Activated T-cell treated with anti-CD3 and anti-CD28 coated beads, Interleukin-2, amount 50 U/mL, for 72 hours (primary cell): ENCODE measurements around the gene ANKRD23. TPM values are rescaled to one million over a fixed set of nuclear protein-coding genes. Genes with fewer than 3 reads are reported as not detected.
A peak's percentile ranks its signal among the peaks of the same experiment; 100 is the strongest.

Experiments used
- ATAC-seq, 2 donors: fragments of 150-1000 bp; cut with Tn5 transposase; replicated peaks in 1 of 2; 2 replicates each; pipeline ENCODE4 v1.10.0; 2021; ENCODE audit warnings: moderate library complexity in 2 of 2, mild to moderate bottlenecking in 1 of 2
- DNase-seq, 2 donors: peaks; one replicate each; pipeline ENCODE4 v3.0.0; 2021 to 2022; ENCODE audit warnings: mixed read lengths in 1 of 2
- H3K27ac Mint-ChIP-seq: one replicate; pipeline ENCODE4 v1.8.0; 2022; ENCODE audit warnings: mild to moderate bottlenecking, moderate library complexity, mixed read lengths
- H3K27me3 Mint-ChIP-seq: one replicate; pipeline ENCODE4 v1.8.0; 2022; ENCODE audit warnings: low read depth, mixed read lengths
- H3K36me3 Mint-ChIP-seq, 2 donors: one replicate each; pipeline ENCODE4 v1.8.0; 2022; ENCODE audit warnings: mixed read lengths in 2 of 2, mild to moderate bottlenecking in 1 of 2; ENCODE audit not compliant: insufficient read depth in 2 of 2
- H3K4me1 Mint-ChIP-seq: one replicate; pipeline ENCODE4 v1.8.0; 2022; ENCODE audit warnings: low read depth, mixed read lengths
- H3K4me3 Mint-ChIP-seq, 2 donors: one replicate each; pipeline ENCODE4 v1.8.0; 2022; ENCODE audit warnings: mild to moderate bottlenecking in 2 of 2, mixed read lengths in 2 of 2, moderate library complexity in 2 of 2
- H3K9me3 Mint-ChIP-seq, 2 donors: one replicate each; pipeline ENCODE4 v1.8.0; 2022; ENCODE audit warnings: mixed read lengths in 2 of 2
- total RNA-seq, 2 donors: library from RNA; stranded (reverse); gene quantifications; one replicate each; pipeline ENCODE4 v1.2.3, GENCODE V29; 2022

The ANKRD23 gene
- total RNA-seq, 2 donors from 2014 or later: 4.4 to 5.7 TPM

- Mint-ChIP-seq H3K27me3 (no peaks in the 10 kb centered on the region), H3K4me3 (no peak overlapping the region), H3K27ac (no peak overlapping the region)
Observed at GRCh38 chr2:96882230-96882629, 38.4 kb upstream of the ANKRD23 start.

GRCh38 chr2:96881349-96882195, 37.8 kb upstream of the ANKRD23 start:
- ATAC-seq (no peak), DNase-seq (no peak)
- H3K27me3 Mint-ChIP-seq: no peaks in the 10 kb centered on the region
- no peaks in the 10 kb centered on the region for H3K4me1 Mint-ChIP-seq
- no peaks in the 10 kb centered on the region for H3K9me3 Mint-ChIP-seq
- no peak overlapping the region for H3K4me3 Mint-ChIP-seq
- H3K27ac Mint-ChIP-seq: no peak overlapping the region
- no peaks in the 10 kb centered on the region for H3K36me3 Mint-ChIP-seq

More at GRCh38 chr2:96882230-96882629, 38.4 kb upstream of the ANKRD23 start:
- no peaks in the 10 kb centered on the region for H3K9me3 Mint-ChIP-seq
- H3K36me3 Mint-ChIP-seq: no peaks in the 10 kb centered on the region
- no peaks in the 10 kb centered on the region for H3K4me1 Mint-ChIP-seq
- no peak for ATAC-seq
- no peak for DNase-seq

- DNase-seq: no peak
- ATAC-seq: no peak
Observed at GRCh38 chr2:96880891-96881273, 37.1 kb upstream of the ANKRD23 start.

GRCh38 chr2:96879545-96880040, 35.8 kb upstream of the ANKRD23 start:
- H3K36me3 Mint-ChIP-seq: no peaks in the 10 kb centered on the region
- H3K4me1 Mint-ChIP-seq: peaks cover 9% of the 10 kb centered on the region
- ATAC-seq (no peak), DNase-seq (no peak)
- H3K4me3 Mint-ChIP-seq: no peak overlapping the region
- H3K27me3 Mint-ChIP-seq: no peaks in the 10 kb centered on the region
- H3K27ac Mint-ChIP-seq: no peak overlapping the region
- H3K9me3 Mint-ChIP-seq: no peaks in the 10 kb centered on the region

More at GRCh38 chr2:96880891-96881273, 37.1 kb upstream of the ANKRD23 start:
- Mint-ChIP-seq H3K4me3 (no peak overlapping the region), H3K27me3 (no peaks in the 10 kb centered on the region), H3K4me1 (no peaks in the 10 kb centered on the region), H3K36me3 (no peaks in the 10 kb centered on the region), H3K9me3 (no peaks in the 10 kb centered on the region), H3K27ac (peak overlapping the region; percentile 54)

GRCh38 chr2:96878796-96879544, 35.1 kb upstream of the ANKRD23 start:
- Mint-ChIP-seq H3K4me1 (peaks cover 15% of the 10 kb centered on the region), H3K27ac (no peak overlapping the region)

GRCh38 chr2:96878171-96878570, 34.4 kb upstream of the ANKRD23 start:
- Mint-ChIP-seq H3K27me3 (no peaks in the 10 kb centered on the region), H3K4me1 (peaks cover 23% of the 10 kb centered on the region), H3K36me3 (no peaks in the 10 kb centered on the region), H3K4me3 (no peak overlapping the region), H3K9me3 (no peaks in the 10 kb centered on the region), H3K27ac (no peak overlapping the region)
- no peak for ATAC-seq
- no peak for DNase-seq

More at GRCh38 chr2:96878796-96879544, 35.1 kb upstream of the ANKRD23 start:
- no peak for ATAC-seq
- no peak overlapping the region for H3K4me3 Mint-ChIP-seq
- no peaks in the 10 kb centered on the region for H3K9me3 Mint-ChIP-seq
- DNase-seq: no peak
- no peaks in the 10 kb centered on the region for H3K36me3 Mint-ChIP-seq
- no peaks in the 10 kb centered on the region for H3K27me3 Mint-ChIP-seq

DNA sequence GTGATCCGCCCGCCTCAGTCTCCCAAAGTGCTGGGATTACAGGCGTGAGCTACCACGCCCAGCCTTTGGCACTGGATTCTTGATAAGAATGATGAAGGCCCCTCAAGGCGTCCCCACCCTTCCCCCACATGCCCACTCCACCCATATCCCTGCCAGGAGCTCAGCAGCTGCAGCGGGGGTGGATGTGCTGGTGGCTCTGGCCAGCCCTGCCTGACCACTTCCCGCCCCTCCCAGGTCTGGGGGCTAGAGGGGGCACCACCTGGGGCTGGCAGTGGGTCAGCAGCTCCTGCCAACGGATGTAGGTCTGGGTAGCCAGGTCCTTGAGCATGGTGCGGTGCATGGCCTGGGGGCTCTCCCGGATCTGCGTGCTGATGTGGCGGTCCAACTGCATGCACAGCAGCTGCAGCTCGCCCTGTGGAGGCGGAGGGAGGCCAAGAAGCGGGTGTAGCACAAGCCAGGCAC, 33.8 kb upstream of the ANKRD23 start:
- Mint-ChIP-seq H3K27ac (no peak overlapping the region), H3K9me3 (no peaks in the 10 kb centered on the region), H3K36me3 (no peaks in the 10 kb centered on the region), H3K27me3 (no peaks in the 10 kb centered on the region), H3K4me1 (peaks cover 28% of the 10 kb centered on the region), H3K4me3 (no peak overlapping the region)
- ATAC-seq: no peak
- DNase-seq: no peak

- no peak for ATAC-seq
- H3K27me3 Mint-ChIP-seq: no peaks in the 10 kb centered on the region
- H3K4me1 Mint-ChIP-seq: peaks cover 34% of the 10 kb centered on the region
- H3K27ac Mint-ChIP-seq: no peak overlapping the region
- H3K36me3 Mint-ChIP-seq: no peaks in the 10 kb centered on the region
- DNase-seq: no peak
- H3K9me3 Mint-ChIP-seq: no peaks in the 10 kb centered on the region
- no peak overlapping the region for H3K4me3 Mint-ChIP-seq
Observed at GRCh38 chr2:96877042-96877451, 33.2 kb upstream of the ANKRD23 start.

DNA sequence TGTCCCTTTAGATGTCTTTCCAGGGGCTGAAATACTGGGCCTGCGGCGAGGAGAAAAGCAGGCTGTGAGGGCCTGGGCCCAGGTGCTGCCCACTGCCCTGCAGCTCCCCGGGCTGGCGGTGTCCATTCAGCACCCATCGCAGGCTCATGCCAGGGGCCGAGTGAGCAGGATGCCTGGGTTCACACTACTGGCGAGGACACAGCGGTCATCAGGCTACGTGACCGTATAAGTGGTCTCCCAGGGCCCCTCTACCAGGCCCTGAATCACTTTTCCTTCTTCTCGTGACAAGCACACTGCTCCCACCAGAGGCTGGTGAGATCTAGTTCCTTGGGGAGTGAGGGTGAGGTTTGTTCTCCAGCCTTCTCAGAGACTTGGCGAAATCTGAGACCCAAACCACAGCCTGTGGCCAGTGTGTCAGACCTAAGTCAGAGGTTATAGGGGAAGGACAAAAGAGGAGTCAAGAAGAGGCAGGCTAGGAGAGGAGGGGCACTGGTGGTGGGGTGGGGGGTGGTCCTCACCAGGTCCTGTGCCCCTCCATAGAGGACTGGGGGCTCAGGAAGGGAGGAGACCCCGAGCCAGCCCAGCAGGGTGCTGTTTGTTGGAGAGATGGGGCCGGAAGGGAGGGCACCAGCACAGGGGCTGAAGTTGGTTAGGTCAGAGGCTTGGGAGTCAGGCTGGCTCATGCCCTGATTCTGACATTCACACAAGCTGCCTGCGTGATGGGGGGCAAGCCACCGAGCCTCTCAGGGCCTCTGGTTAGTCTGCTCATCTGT, 32.6 kb upstream of the ANKRD23 start:
- peak in 1 of 2 donors; percentile 27 for ATAC-seq

GRCh38 chr2:96875498-96876268, 31.9 kb upstream of the ANKRD23 start:
- Mint-ChIP-seq H3K27ac (no peak overlapping the region), H3K4me3 (no peak overlapping the region), H3K27me3 (peaks cover 3% of the 10 kb centered on the region), H3K36me3 (peaks cover 0 to under 1% of the 10 kb centered on the region in 2 donors), H3K4me1 (peaks cover 38% of the 10 kb centered on the region), H3K9me3 (no peaks in the 10 kb centered on the region)
- ATAC-seq (no peak), DNase-seq (no peak)

More for the DNA sequence above, 32.6 kb upstream of the ANKRD23 start:
- H3K36me3 Mint-ChIP-seq: no peaks in the 10 kb centered on the region
- no peaks in the 10 kb centered on the region for H3K9me3 Mint-ChIP-seq
- H3K27ac Mint-ChIP-seq: no peak overlapping the region
- DNase-seq: no peak
- H3K27me3 Mint-ChIP-seq: no peaks in the 10 kb centered on the region
- peaks cover 34% of the 10 kb centered on the region for H3K4me1 Mint-ChIP-seq
- no peak overlapping the region for H3K4me3 Mint-ChIP-seq

DNA sequence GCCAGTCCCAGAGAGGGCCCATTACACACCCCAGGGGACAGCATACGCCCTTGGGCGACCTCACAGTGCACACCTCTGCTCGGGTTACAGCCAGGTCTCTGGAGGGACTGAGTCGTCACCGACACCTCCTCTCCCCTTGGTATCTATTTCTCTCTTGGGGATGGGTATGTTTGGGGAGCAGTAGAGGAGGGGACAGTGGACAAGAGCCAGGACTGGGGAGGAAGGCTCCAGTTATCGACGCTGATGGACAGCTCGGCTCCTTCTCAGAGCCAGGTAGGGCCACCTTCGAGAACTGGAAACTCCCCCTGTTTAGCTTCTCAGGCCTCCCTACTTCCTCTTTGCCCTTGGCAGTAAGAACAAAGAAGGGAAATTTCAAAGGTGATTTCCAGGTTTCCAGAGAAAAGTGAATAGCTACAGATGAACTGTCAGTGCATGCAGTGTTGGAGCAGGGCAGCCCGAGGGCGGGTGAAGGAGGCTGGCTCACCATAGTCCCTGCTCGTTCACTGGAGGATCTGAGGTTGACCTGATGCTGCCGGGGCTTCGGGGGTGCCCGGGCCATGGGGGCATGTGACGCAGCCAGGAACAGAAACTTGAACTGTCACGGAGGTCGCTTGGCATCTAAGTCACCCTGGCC, 30.5 kb upstream of the ANKRD23 start:
- ATAC-seq: peak; percentile 29 to 37
- peak overlapping the region; percentile 49 to 64 for H3K4me3 Mint-ChIP-seq
- H3K36me3 Mint-ChIP-seq: peaks cover 0 to 2% of the 10 kb centered on the region in 2 donors
- H3K4me1 Mint-ChIP-seq: peaks cover 42% of the 10 kb centered on the region
- H3K27ac Mint-ChIP-seq: peak overlapping the region; percentile 80
- DNase-seq: peak; percentile 26 to 28
- no peaks in the 10 kb centered on the region for H3K9me3 Mint-ChIP-seq
- peaks cover 7% of the 10 kb centered on the region for H3K27me3 Mint-ChIP-seq

GRCh38 chr2:96873651-96874096, 29.9 kb upstream of the ANKRD23 start:
- ATAC-seq (no peak), DNase-seq (no peak)
- H3K36me3 Mint-ChIP-seq: peaks cover 0 to 2% of the 10 kb centered on the region in 2 donors
- H3K4me1 Mint-ChIP-seq: peaks cover 42% of the 10 kb centered on the region
- peak overlapping the region in 1 of 2 donors; percentile 64 for H3K4me3 Mint-ChIP-seq
- no peak overlapping the region for H3K27ac Mint-ChIP-seq
- no peaks in the 10 kb centered on the region for H3K9me3 Mint-ChIP-seq
- peaks cover 7% of the 10 kb centered on the region for H3K27me3 Mint-ChIP-seq
